Glutamatergic neuron (in vitro differentiated cells): ENCODE results near the gene CBFA2T3. TPM values are rescaled to one million over a fixed set of nuclear protein-coding genes. Genes with fewer than 3 reads are reported as not detected.
"Not testable (repeated sequence)": the region's sequence is repeated elsewhere in the genome, so short reads cannot be mapped to it uniquely, and the experiment has no call there.

Source experiments
- DNase-seq: peaks from one replicate; pipeline ENCODE4 v3.0.0; 2022
- H3K27ac Mint-ChIP-seq: one replicate; pipeline ENCODE4 v1.8.0; 2020; ENCODE audit warnings: mild to moderate bottlenecking, mixed read lengths, inconsistent platforms; ENCODE audit not compliant: unreplicated experiment
- H3K27me3 Mint-ChIP-seq: one replicate; pipeline ENCODE4 v1.8.0; 2020; ENCODE audit warnings: mild to moderate bottlenecking, moderate library complexity, mixed read lengths, inconsistent platforms; ENCODE audit not compliant: unreplicated experiment
- H3K36me3 Mint-ChIP-seq: one replicate; pipeline ENCODE4 v1.8.0; 2020; ENCODE audit warnings: mild to moderate bottlenecking, mixed read lengths, inconsistent platforms; ENCODE audit not compliant: unreplicated experiment
- H3K4me1 Mint-ChIP-seq: one replicate; pipeline ENCODE4 v1.8.0; 2020; ENCODE audit warnings: mild to moderate bottlenecking, low read depth, mixed read lengths, inconsistent platforms; ENCODE audit not compliant: unreplicated experiment
- H3K4me3 Mint-ChIP-seq: one replicate; pipeline ENCODE4 v1.8.0; 2020; ENCODE audit warnings: mild to moderate bottlenecking, mixed read lengths, inconsistent platforms; ENCODE audit not compliant: unreplicated experiment
- H3K9me3 Mint-ChIP-seq: one replicate; pipeline ENCODE4 v1.8.0; 2020; ENCODE audit warnings: mild to moderate bottlenecking, moderate library complexity, mixed read lengths, inconsistent platforms; ENCODE audit not compliant: unreplicated experiment
- total RNA-seq: library from RNA; stranded (reverse); fragmentation: NEBNext Ultra II Directional; extraction: Animal tissue kit (Norgen Biotek cat#: 25700); gene quantifications from one replicate; pipeline ENCODE4 v1.2.1, GENCODE V29; 2021; ENCODE audit not compliant: unreplicated experiment
- TF ChIP-seq, protein P1 (sequence below): fragments of 200-600 bp; sonication (generic); IDR thresholded peaks from one replicate; pipeline ENCODE4 v1.5.0; 2021; ENCODE audit not compliant: partially characterized antibody, unreplicated experiment

The CBFA2T3 gene
- total RNA-seq, 1 donor from 2014 or later: 126 TPM

DNA sequence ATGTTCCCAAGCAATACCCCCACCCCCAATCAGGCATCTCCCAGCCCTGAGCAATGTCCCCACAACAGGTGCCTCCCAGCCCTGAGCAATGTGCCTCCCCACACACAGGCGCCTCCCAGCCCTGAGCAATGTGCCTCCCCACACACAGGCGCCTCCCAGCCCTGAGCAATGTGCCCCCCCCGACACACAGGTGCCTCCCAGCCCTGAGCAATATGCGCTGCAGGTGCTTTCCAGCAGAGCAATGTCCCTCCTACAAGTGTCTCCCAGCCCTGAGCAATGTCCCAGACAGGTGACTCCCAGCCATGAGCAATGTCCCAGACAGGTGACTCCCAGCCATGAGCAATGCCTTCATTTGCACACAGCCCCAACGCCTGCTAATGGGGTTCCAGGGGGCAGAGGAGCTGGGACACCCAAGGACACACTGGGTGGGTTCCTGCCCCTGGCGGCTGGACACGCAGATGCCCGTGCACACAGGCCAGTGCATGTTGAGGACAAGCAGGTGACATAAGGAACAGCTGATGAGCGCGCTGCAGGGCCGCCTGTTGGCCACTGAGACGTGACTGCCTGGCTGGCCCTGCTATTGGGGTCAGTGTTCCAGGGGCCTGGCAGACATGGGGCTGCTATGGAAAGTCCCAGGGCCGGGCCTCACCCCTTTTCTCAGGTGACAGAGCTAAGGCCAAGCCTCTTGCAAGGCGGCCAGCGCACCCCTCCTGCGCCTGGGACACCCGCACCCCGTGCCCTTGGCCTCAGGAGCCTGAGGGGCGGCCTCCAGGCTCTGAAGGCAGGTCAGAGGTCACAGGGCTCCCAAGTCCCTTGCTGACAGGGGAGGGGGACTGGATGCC lies 83.7 kb downstream of the CBFA2T3 start:
- H3K4me1 Mint-ChIP-seq: peaks cover 6% of the 10 kb centered on the region
- peaks cover 20% of the 10 kb centered on the region for H3K27me3 Mint-ChIP-seq
- H3K36me3 Mint-ChIP-seq: peaks cover 5% of the 10 kb centered on the region
- H3K27ac Mint-ChIP-seq: peak overlapping the region; percentile 55
- no peak overlapping the region for H3K4me3 Mint-ChIP-seq
- no peak for DNase-seq
- TF ChIP-seq, protein P1, sequence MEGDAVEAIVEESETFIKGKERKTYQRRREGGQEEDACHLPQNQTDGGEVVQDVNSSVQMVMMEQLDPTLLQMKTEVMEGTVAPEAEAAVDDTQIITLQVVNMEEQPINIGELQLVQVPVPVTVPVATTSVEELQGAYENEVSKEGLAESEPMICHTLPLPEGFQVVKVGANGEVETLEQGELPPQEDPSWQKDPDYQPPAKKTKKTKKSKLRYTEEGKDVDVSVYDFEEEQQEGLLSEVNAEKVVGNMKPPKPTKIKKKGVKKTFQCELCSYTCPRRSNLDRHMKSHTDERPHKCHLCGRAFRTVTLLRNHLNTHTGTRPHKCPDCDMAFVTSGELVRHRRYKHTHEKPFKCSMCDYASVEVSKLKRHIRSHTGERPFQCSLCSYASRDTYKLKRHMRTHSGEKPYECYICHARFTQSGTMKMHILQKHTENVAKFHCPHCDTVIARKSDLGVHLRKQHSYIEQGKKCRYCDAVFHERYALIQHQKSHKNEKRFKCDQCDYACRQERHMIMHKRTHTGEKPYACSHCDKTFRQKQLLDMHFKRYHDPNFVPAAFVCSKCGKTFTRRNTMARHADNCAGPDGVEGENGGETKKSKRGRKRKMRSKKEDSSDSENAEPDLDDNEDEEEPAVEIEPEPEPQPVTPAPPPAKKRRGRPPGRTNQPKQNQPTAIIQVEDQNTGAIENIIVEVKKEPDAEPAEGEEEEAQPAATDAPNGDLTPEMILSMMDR: no peak
- peaks cover 36% of the 10 kb centered on the region for H3K9me3 Mint-ChIP-seq

- Mint-ChIP-seq H3K36me3 (peaks cover 5% of the 10 kb centered on the region), H3K4me3 (peak overlapping the region; percentile 61), H3K9me3 (peaks cover 38% of the 10 kb centered on the region), H3K27ac (peak overlapping the region; percentile 84), H3K27me3 (peaks cover 22% of the 10 kb centered on the region), H3K4me1 (peaks cover 6% of the 10 kb centered on the region)
- no peak for DNase-seq
- TF ChIP-seq, protein P1: no peak
Measured at GRCh38 chr16:88892065-88892464, 84.9 kb downstream of the CBFA2T3 start.

GRCh38 chr16:88891083-88891482 lies 85.9 kb downstream of the CBFA2T3 start:
- Mint-ChIP-seq H3K27ac (peak overlapping the region; percentile 59), H3K27me3 (peaks cover 24% of the 10 kb centered on the region), H3K4me1 (peaks cover 8% of the 10 kb centered on the region), H3K4me3 (no peak overlapping the region), H3K9me3 (peaks cover 40% of the 10 kb centered on the region), H3K36me3 (peaks cover 5% of the 10 kb centered on the region)
- no peak for DNase-seq
- TF ChIP-seq, protein P1: no peak

DNA sequence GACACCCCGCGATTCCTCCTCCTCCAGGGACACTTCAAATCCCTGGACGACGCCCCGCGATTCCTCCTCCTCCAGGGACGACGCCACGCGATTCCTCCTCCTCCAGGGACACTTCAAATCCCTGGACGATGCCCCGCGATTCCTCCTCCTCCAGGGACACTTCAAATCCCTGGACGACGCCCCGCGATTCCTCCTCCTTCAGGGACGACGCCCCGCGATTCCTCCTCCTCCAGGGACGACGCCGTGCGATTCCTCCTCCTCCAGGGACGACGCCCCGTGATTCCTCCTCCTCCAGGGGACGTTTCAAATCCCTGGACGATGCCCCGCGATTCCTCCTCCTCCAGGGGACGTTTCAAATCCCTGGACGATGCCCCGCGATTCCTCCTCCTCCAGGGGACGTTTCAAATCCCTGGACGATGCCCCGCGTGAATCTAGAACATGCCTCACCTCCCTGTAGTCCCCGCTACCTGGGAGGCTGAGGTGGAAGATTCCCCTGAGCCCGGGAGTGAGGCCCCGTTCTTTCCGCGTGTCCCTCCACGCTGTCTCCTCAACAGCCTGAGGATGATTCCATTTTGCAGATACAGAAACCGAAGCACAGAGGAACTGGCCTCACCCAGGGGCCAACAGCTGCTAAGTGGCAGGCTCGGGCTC lies 87.2 kb downstream of the CBFA2T3 start:
- Mint-ChIP-seq H3K27me3 (peaks cover 23% of the 10 kb centered on the region), H3K4me3 (peak overlapping the region; percentile 30), H3K27ac (peak overlapping the region; percentile 73), H3K9me3 (peaks cover 40% of the 10 kb centered on the region)
- not testable (repeated sequence) for DNase-seq, H3K36me3 Mint-ChIP-seq, H3K4me1 Mint-ChIP-seq

DNA sequence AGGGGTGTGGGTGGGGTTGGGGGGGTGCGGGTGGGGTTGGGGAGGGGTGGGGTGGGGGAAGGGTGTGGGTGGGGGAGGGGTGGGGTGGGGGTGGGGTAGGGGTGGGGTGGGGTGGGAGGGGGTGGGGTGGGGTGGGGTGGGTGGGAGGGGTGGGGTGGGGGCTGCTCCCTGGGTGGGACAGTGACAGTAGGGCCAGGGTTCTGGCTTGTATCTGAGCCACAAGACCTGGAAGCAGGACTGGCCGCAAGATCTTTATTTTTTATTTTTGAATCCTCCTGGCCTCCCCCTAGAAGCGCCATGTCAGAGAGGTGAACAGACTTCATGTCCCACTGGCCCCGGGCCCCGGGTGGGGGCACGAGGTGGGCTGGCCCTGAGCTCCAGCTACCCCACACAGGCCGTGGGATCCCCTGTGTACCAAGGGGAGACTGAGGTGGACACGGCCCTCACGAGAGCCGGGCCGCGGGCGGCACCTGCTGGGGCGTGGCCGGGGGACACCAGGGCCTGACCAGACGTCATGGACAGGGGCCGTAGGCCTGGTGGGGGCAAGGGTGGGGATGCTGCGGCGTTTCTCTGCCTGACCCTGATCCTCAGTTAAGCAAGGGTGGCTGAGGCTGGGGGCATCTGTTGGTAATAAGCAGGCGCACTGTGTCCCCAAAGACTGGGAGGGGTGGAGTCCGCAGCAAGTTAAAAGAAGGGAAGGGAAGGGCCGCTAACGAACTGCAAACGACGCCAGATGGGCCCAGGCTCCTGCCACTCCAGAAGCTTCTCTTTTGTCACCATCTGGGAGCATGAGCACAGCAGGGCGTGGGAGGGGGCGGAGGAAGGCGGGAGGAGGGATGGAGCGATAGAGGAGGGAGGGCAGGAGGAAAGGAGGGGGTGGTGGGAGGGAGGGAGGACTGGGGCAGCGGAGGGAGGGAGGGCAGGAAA lies 88.3 kb downstream of the CBFA2T3 start:
- H3K27ac Mint-ChIP-seq: peak overlapping the region; percentile 68
- H3K9me3 Mint-ChIP-seq: peaks cover 42% of the 10 kb centered on the region
- peaks cover 7% of the 10 kb centered on the region for H3K4me1 Mint-ChIP-seq

More for the DNA sequence above, 88.3 kb downstream of the CBFA2T3 start:
- H3K4me3 Mint-ChIP-seq: no peak overlapping the region
- peaks cover 25% of the 10 kb centered on the region for H3K27me3 Mint-ChIP-seq
- H3K36me3 Mint-ChIP-seq: peaks cover 5% of the 10 kb centered on the region
- DNase-seq: peak; percentile 81
- TF ChIP-seq, protein P1: no peak
